ENCODE data around the gene RGS6. TPM values are rescaled to one million over a fixed set of nuclear protein-coding genes. Genes with fewer than 3 reads are reported as not detected.

The RGS6 gene
- total RNA-seq, 2 donors from 2014 or later: 3.2 TPM; not detected in 1

GRCh38 chr14:72404998-72405397 is 472.8 kb downstream of the RGS6 start:
- Histone ChIP-seq H3K36me3 (no peaks in the 10 kb centered on the region), H3K4me1 (replicated peaks) (no peaks in the 10 kb centered on the region), H3K9me3 (no peaks in the 10 kb centered on the region), H3K4me3 (no peak overlapping the region), H3K27ac (no peak overlapping the region), H3K27me3 (replicated peaks; ENCODE audit: insufficient read depth) (no peaks in the 10 kb centered on the region)
- 29% methylated on average over 3 of the region's 3 CpGs for WGBS
- TF ChIP-seq POLR2AphosphoS5 (IDR thresholded peaks at IDR 0.05): no peak
- TF ChIP-seq POLR2A (IDR thresholded peaks at IDR 0.05): no peak
- no peak for TF ChIP-seq CTCF (IDR thresholded peaks at IDR 0.05)
- intact Hi-C loops (cut with DNase I): no loop called here
- DNase-seq (ENCODE audit: low spot score): no peak

- no peaks in the 10 kb centered on the region for H3K4me1 ChIP-seq (replicated peaks)
- no peak for DNase-seq (ENCODE audit: low spot score)
- H3K27me3 ChIP-seq (replicated peaks; ENCODE audit: insufficient read depth): no peaks in the 10 kb centered on the region
- 83% methylated on average over 3 of the region's 3 CpGs for WGBS
- H3K9me3 ChIP-seq: no peaks in the 10 kb centered on the region
- H3K36me3 ChIP-seq: no peaks in the 10 kb centered on the region
- TF ChIP-seq POLR2A (IDR thresholded peaks at IDR 0.05): no peak
- TF ChIP-seq CTCF (IDR thresholded peaks at IDR 0.05): no peak
- TF ChIP-seq POLR2AphosphoS5 (IDR thresholded peaks at IDR 0.05): no peak
- intact Hi-C loops (cut with DNase I): no loop called here
- H3K4me3 ChIP-seq: no peak overlapping the region
- no peak overlapping the region for H3K27ac ChIP-seq
Measured at GRCh38 chr14:72408020-72408419, 475.8 kb downstream of the RGS6 start.

GRCh38 chr14:72409047-72409446 is 476.8 kb downstream of the RGS6 start:
- WGBS: 89% methylated on average over 3 of the region's 3 CpGs
- intact Hi-C loops (cut with DNase I): no loop called here
- H3K4me3 ChIP-seq: no peak overlapping the region
- no peaks in the 10 kb centered on the region for H3K36me3 ChIP-seq
- no peak for TF ChIP-seq POLR2A (IDR thresholded peaks at IDR 0.05)
- TF ChIP-seq POLR2AphosphoS5 (IDR thresholded peaks at IDR 0.05): no peak
- no peak for TF ChIP-seq CTCF (IDR thresholded peaks at IDR 0.05)
- H3K9me3 ChIP-seq: no peaks in the 10 kb centered on the region
- H3K27me3 ChIP-seq (replicated peaks; ENCODE audit: insufficient read depth): no peaks in the 10 kb centered on the region
- DNase-seq (ENCODE audit: low spot score): no peak
- H3K4me1 ChIP-seq (replicated peaks): no peaks in the 10 kb centered on the region
- H3K27ac ChIP-seq: no peak overlapping the region

- intact Hi-C loops (cut with DNase I): no loop called here
- Histone ChIP-seq H3K27ac (no peak overlapping the region), H3K4me3 (no peak overlapping the region), H3K36me3 (no peaks in the 10 kb centered on the region), H3K27me3 (replicated peaks; ENCODE audit: insufficient read depth) (no peaks in the 10 kb centered on the region), H3K4me1 (replicated peaks) (no peaks in the 10 kb centered on the region), H3K9me3 (no peaks in the 10 kb centered on the region)
- no peak for DNase-seq (ENCODE audit: low spot score)
- WGBS: 99% methylated on average over 2 of the region's 2 CpGs
- TF ChIP-seq POLR2A (IDR thresholded peaks at IDR 0.05) (no peak), POLR2AphosphoS5 (IDR thresholded peaks at IDR 0.05) (no peak), CTCF (IDR thresholded peaks at IDR 0.05) (no peak)
Measured at GRCh38 chr14:72416081-72416849, 484.0 kb downstream of the RGS6 start.

GRCh38 chr14:72416892-72417291 is 484.7 kb downstream of the RGS6 start:
- H3K4me3 ChIP-seq: no peak overlapping the region
- no peak overlapping the region for H3K27ac ChIP-seq
- DNase-seq (ENCODE audit: low spot score): no peak
- intact Hi-C loops (cut with DNase I): no loop called here
- no peaks in the 10 kb centered on the region for H3K4me1 ChIP-seq (replicated peaks)
- no peaks in the 10 kb centered on the region for H3K27me3 ChIP-seq (replicated peaks; ENCODE audit: insufficient read depth)
- TF ChIP-seq POLR2AphosphoS5 (IDR thresholded peaks at IDR 0.05) (no peak), CTCF (IDR thresholded peaks at IDR 0.05) (no peak), POLR2A (IDR thresholded peaks at IDR 0.05) (no peak)
- H3K36me3 ChIP-seq: no peaks in the 10 kb centered on the region
- H3K9me3 ChIP-seq: no peaks in the 10 kb centered on the region
- WGBS: 59% methylated on average over 7 of the region's 7 CpGs
